Fibroblast of lung (primary cell): ENCODE data around the gene DDX28. TPM values are rescaled to one million over a fixed set of nuclear protein-coding genes. Genes with fewer than 3 reads are reported as not detected.

Source experiments
- DNase-seq, 2 donors: peaks; one replicate each; pipeline versions ENCODE4 v3.0.0 to v3.0.0-alpha.2; 2010; ENCODE audit warnings: low read depth in 2 of 2
- H2AFZ ChIP-seq: 2 replicates; pipeline ENCODE4 v1.5.1; 2012; ENCODE audit warnings: low read length, control low read depth, inconsistent platforms
- H3K27ac ChIP-seq: 2 replicates; pipeline ENCODE4 v1.5.1; 2011; ENCODE audit warnings: low read length, control low read depth; ENCODE audit not compliant: insufficient read depth
- H3K27me3 ChIP-seq: 2 replicates; pipeline ENCODE4 v1.5.1; 2011; ENCODE audit warnings: mild to moderate bottlenecking, low read length; ENCODE audit not compliant: control insufficient read depth, insufficient read depth
- H3K36me3 ChIP-seq: 2 replicates; pipeline ENCODE4 v1.5.1; 2011; ENCODE audit warnings: low read length; ENCODE audit not compliant: control insufficient read depth, insufficient read depth
- H3K4me1 ChIP-seq: 2 replicates; pipeline ENCODE4 v1.5.1; 2011; ENCODE audit warnings: low read length; ENCODE audit not compliant: control insufficient read depth, insufficient read depth; ENCODE audit errors: extremely low read depth
- H3K4me2 ChIP-seq: 2 replicates; pipeline ENCODE4 v1.5.1; 2011; ENCODE audit warnings: low read length, control low read depth; ENCODE audit not compliant: insufficient read depth; ENCODE audit errors: extremely low read depth
- H3K4me3 ChIP-seq, 4 experiments: fragments of 200-600 bp in 1 of 4; sonication (generic) in 1 of 4; replicated peaks in 1 of 4; 2 replicates each; pipeline ENCODE4 v1.5.1; 2011 to 2016; ENCODE audit warnings: low read length in 4 of 4, low read depth in 3 of 4, mild to moderate bottlenecking in 3 of 4, control low read depth in 2 of 4, inconsistent platforms in 1 of 4, mixed read lengths in 1 of 4; ENCODE audit not compliant: insufficient read depth in 1 of 4; ENCODE audit errors: control extremely low read depth in 1 of 4
- H3K79me2 ChIP-seq: 2 replicates; pipeline ENCODE4 v1.5.1; 2012; ENCODE audit warnings: mild to moderate bottlenecking, low read length, inconsistent platforms; ENCODE audit not compliant: control insufficient read depth, insufficient read depth
- H3K9ac ChIP-seq: 2 replicates; pipeline ENCODE4 v1.5.1; 2011; ENCODE audit warnings: mild to moderate bottlenecking, low read length, control low read depth; ENCODE audit not compliant: insufficient read depth
- H3K9me3 ChIP-seq: 2 replicates; pipeline ENCODE4 v1.5.1; 2012; ENCODE audit warnings: low read depth, low read length; ENCODE audit not compliant: control insufficient read depth, insufficient read depth
- H4K20me1 ChIP-seq: 2 replicates; pipeline ENCODE4 v1.5.1; 2011; ENCODE audit warnings: low read length; ENCODE audit not compliant: control insufficient read depth, insufficient read depth; ENCODE audit errors: extremely low read depth
- CTCF ChIP-seq, 2 donors: IDR thresholded peaks in 1 of 2; conservative IDR thresholded peaks in 1 of 2; 1 replicate in 1 of 2; 2 replicates in 1 of 2; pipeline ENCODE4 v1.5.1; 2011 to 2012; ENCODE audit warnings: low read length in 2 of 2, control low read depth in 1 of 2, inconsistent platforms in 1 of 2, low read depth in 1 of 2, mild to moderate bottlenecking in 1 of 2
- EZH2 ChIP-seq: IDR thresholded peaks from 2 replicates; pipeline ENCODE4 v1.5.1; 2012; ENCODE audit warnings: low read length, control low read depth, mild to moderate bottlenecking; ENCODE audit errors: missing control alignments
- polyA plus RNA-seq, 2 donors: library from polyadenylated mRNA; depleted of rRNA in 1 of 2; stranded (reverse) in 1 of 2; unstranded in 1 of 2; fragments of >200 nt; gene quantifications; 2 replicates each; pipeline ENCODE4 v1.2.1, GENCODE V29; 2011 to 2012; ENCODE audit warnings: missing spikeins in 1 of 2
- total RNA-seq: library from RNA; depleted of rRNA; stranded (reverse); fragments of >200 nt; gene quantifications from 2 replicates; pipeline ENCODE4 v1.2.1, GENCODE V29; 2014

Gene DDX28
- total and polyA plus RNA-seq, 2 donors (not counting 1 experiment from before 2014, with no cell fraction given): 5.3 to 10.7 TPM

- Histone ChIP-seq H3K9ac (no peak overlapping the region), H3K27me3 (no peaks in the 10 kb centered on the region), H3K9me3 (no peaks in the 10 kb centered on the region), H3K4me2 (no peak overlapping the region), H4K20me1 (no peaks in the 10 kb centered on the region), H3K4me1 (no peaks in the 10 kb centered on the region), H3K36me3 (peaks cover 4% of the 10 kb centered on the region), H2AFZ (no peak overlapping the region), H3K79me2 (no peaks in the 10 kb centered on the region), H3K4me3 (no peak overlapping the region), H3K27ac (no peak overlapping the region)
- peak; percentile 41 to 57 for DNase-seq
- TF ChIP-seq EZH2: no peak
- peak; percentile 81 to 88 for TF ChIP-seq CTCF (conservative IDR thresholded peaks at IDR 0.05 in 1 of 2, IDR thresholded peaks at IDR 0.05 in 1 of 2; ENCODE audit: low read depth in 1 of 2, low read length in 2 of 2)
These were observed 17.7 kb upstream of the DDX28 start for GRCh38 chr16:68040506-68041288.

- Histone ChIP-seq H3K27me3 (no peaks in the 10 kb centered on the region), H3K9ac (no peak overlapping the region), H3K9me3 (no peaks in the 10 kb centered on the region), H3K27ac (no peak overlapping the region), H3K4me3 (no peak overlapping the region), H4K20me1 (no peaks in the 10 kb centered on the region), H3K4me2 (no peak overlapping the region), H2AFZ (no peak overlapping the region), H3K79me2 (no peaks in the 10 kb centered on the region), H3K4me1 (no peaks in the 10 kb centered on the region), H3K36me3 (peaks cover 4% of the 10 kb centered on the region)
- TF ChIP-seq EZH2: no peak
- no peak for TF ChIP-seq CTCF (conservative IDR thresholded peaks at IDR 0.05 in 1 of 2, IDR thresholded peaks at IDR 0.05 in 1 of 2; ENCODE audit: low read depth in 1 of 2, low read length in 2 of 2)
- DNase-seq: no peak
These were observed 15.0 kb upstream of the DDX28 start for GRCh38 chr16:68037841-68038597.

GRCh38 chr16:68035227-68035626, 12.2 kb upstream of the DDX28 start:
- no peaks in the 10 kb centered on the region for H3K9me3 ChIP-seq
- no peak overlapping the region for H3K4me3 ChIP-seq
- no peak overlapping the region for H3K9ac ChIP-seq
- no peak overlapping the region for H2AFZ ChIP-seq
- H4K20me1 ChIP-seq: no peaks in the 10 kb centered on the region
- no peak for DNase-seq
- peaks cover 3% of the 10 kb centered on the region for H3K36me3 ChIP-seq
- no peak overlapping the region for H3K4me2 ChIP-seq
- H3K27me3 ChIP-seq: no peaks in the 10 kb centered on the region
- TF ChIP-seq EZH2 (no peak), CTCF (conservative IDR thresholded peaks at IDR 0.05 in 1 of 2, IDR thresholded peaks at IDR 0.05 in 1 of 2; ENCODE audit: low read depth in 1 of 2, low read length in 2 of 2) (no peak)
- H3K4me1 ChIP-seq: no peaks in the 10 kb centered on the region
- H3K27ac ChIP-seq: no peak overlapping the region
- no peaks in the 10 kb centered on the region for H3K79me2 ChIP-seq
